HG02623 (cell line): Measurements from ENCODE around the gene HDGF.

Experiments used
- ATAC-seq: cut with Tn5 transposase; IDR thresholded peaks from one replicate; pipeline ENCODE4 v1.9.1; 2021; ENCODE audit warnings: moderate library complexity; ENCODE audit not compliant: unreplicated experiment

The HDGF gene

GRCh38 chr1:156703336-156703735 is 48.1 kb downstream of the HDGF start:
- no peak for ATAC-seq

GRCh38 chr1:156700736-156701531 is 50.5 kb downstream of the HDGF start:
- ATAC-seq: no peak

GRCh38 chr1:156698995-156699394 is 52.5 kb downstream of the HDGF start:
- no peak for ATAC-seq

- ATAC-seq: no peak
Measured at GRCh38 chr1:156697481-156697880, 54.0 kb downstream of the HDGF start.

GRCh38 chr1:156696755-156697154 is 54.7 kb downstream of the HDGF start:
- ATAC-seq: no peak

- no peak for ATAC-seq
Measured at GRCh38 chr1:156694690-156694962, 56.8 kb downstream of the HDGF start.

- no peak for ATAC-seq
Measured at GRCh38 chr1:156693848-156694689, 57.4 kb downstream of the HDGF start.

GRCh38 chr1:156692925-156693847 is 58.3 kb downstream of the HDGF start:
- ATAC-seq: no peak

- ATAC-seq: no peak
Measured at GRCh38 chr1:156692441-156692924, 59.0 kb downstream of the HDGF start.
